Activated CD4-positive, alpha-beta T cell treated with anti-CD3 and anti-CD28 coated beads, Interleukin-2, Interleukin-4, amounts not matched to agents 100 ng/mL and 50 ng/mL, durations not matched to agents 16 hours and 8 hours (primary cell): ENCODE data around the gene RASGRP3.
"Not testable (repeated sequence)": the region's sequence is repeated elsewhere in the genome, so short reads cannot be mapped to it uniquely, and the experiment has no call there.

Experiments used
- DNase-seq: peaks from one replicate; pipeline ENCODE4 v3.0.0-alpha.2; 2020; ENCODE audit warnings: low spot score

The RASGRP3 gene, protein sequence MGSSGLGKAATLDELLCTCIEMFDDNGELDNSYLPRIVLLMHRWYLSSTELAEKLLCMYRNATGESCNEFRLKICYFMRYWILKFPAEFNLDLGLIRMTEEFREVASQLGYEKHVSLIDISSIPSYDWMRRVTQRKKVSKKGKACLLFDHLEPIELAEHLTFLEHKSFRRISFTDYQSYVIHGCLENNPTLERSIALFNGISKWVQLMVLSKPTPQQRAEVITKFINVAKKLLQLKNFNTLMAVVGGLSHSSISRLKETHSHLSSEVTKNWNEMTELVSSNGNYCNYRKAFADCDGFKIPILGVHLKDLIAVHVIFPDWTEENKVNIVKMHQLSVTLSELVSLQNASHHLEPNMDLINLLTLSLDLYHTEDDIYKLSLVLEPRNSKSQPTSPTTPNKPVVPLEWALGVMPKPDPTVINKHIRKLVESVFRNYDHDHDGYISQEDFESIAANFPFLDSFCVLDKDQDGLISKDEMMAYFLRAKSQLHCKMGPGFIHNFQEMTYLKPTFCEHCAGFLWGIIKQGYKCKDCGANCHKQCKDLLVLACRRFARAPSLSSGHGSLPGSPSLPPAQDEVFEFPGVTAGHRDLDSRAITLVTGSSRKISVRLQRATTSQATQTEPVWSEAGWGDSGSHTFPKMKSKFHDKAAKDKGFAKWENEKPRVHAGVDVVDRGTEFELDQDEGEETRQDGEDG

DNA sequence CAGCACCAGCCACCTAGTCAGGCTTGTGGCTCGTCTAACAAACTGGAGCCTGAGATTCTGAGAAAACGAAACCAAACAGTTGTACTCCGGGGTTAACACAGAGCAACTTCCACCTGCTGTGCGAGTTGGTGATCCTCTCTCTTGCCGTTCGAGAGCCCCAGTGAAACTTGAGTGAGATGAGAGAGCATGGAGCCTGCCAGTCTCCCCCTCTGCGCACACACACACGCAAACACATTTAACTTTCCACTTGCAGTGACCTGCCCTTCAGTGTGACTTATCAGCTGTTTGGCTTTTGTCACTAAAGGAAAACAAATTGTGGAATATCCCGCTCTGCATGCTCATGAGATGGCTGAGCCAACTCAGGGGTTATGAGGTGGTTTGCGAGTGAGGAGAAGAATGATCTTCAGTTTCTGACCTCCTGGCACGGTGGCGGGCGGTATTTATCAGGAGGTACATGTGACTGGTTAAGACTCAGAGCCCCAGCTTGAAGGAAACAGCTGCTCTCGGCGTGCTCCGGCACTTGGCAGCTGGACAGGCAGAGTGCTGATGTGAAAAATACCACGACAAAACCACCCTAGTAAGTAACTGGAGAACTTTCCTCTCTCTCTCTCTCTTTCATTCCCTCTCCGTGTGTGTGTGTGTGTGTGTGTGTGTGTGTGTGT lies at the start of gene RASGRP3:
RASGRP3 (plus strand) TSS at position 519 of the 662 bp plus-strand sequence. CDS start 38,488 bp downstream, outside the sequence.
- peak; percentile 76 for DNase-seq

DNA sequence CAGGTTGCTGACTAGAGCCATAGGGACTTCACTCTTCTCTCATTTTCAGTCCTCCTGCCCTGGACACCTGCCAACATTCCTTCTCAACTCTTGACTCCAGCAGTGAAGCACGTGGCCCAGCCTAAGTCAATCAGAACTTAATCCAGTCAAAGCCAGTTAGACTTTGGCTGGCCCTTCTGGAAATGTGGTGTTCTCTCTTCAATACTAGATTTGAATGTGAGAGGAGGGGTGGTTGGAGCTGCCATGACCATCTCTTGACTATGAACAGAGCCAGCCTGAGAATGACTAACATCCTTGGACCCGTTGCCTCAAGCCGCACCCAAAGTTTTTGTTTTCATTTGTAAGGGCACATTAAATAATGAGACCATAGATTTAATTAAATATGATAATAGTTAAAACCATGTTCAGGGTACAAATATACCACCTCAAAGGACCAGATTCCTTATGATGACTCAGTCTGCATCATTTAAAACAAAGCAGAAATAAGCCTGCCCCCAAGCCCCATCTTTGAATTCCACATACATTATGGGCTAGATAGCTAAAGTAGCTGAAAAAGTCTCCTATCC lies 49.7 kb upstream of the RASGRP3 start:
- DNase-seq: no peak

DNA sequence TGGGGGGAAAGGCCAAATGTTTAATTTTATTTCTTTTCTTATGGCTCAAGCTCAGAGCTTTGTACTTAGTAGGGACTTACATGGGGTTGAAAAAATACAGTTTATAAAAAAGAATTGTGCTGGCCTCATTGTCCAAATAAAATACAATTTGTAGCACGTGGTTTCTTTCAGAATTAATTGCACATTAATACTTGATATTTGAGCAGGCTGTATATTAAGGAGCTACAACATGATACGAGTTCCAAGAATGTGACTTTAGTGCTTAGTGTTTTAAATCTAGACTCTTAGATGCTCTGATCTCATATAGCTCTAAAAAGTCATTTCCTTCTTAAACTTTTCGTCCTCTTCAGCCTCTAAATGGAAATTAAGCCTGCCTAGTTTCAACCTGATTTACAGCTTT lies 46.4 kb upstream of the RASGRP3 start:
- DNase-seq: no peak

DNA sequence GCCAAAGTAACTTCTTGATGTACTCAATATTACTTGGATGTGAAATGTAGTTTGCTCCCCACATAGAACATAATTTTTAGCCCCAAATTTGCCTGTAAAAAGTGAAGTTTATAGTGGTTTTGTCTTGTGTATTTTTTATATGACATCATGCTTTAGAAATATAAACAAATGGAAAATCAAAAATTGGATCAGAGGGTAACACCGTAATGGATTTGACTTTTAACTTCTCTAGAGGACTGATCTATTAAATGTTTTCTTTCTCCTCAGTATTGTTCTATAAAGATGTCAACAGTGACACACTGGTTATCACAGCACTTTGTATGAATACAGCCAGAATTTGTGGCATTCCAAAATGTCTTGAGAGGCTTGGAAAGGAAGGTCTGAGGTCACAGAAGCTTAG lies 45.6 kb upstream of the RASGRP3 start:
- no peak for DNase-seq

DNA sequence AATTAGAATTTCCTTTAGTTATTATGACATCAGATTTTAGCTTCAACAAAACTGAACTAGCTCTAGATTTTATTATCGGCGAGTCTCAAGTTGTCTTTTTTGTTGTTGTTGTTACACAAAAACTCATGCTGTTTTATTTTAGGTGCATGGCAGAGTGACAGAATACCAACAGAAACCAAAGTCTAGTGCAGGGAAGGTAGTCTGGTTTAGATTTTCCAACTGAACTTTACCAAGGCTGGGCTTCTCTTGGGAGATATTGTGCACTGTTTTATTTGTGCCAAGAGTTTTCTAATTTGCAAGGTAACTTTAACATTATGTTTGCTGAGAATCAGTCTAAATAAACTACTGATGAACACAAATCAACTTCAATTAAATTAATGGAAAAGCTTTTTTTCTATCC lies 43.6 kb upstream of the RASGRP3 start:
- no peak for DNase-seq

DNA sequence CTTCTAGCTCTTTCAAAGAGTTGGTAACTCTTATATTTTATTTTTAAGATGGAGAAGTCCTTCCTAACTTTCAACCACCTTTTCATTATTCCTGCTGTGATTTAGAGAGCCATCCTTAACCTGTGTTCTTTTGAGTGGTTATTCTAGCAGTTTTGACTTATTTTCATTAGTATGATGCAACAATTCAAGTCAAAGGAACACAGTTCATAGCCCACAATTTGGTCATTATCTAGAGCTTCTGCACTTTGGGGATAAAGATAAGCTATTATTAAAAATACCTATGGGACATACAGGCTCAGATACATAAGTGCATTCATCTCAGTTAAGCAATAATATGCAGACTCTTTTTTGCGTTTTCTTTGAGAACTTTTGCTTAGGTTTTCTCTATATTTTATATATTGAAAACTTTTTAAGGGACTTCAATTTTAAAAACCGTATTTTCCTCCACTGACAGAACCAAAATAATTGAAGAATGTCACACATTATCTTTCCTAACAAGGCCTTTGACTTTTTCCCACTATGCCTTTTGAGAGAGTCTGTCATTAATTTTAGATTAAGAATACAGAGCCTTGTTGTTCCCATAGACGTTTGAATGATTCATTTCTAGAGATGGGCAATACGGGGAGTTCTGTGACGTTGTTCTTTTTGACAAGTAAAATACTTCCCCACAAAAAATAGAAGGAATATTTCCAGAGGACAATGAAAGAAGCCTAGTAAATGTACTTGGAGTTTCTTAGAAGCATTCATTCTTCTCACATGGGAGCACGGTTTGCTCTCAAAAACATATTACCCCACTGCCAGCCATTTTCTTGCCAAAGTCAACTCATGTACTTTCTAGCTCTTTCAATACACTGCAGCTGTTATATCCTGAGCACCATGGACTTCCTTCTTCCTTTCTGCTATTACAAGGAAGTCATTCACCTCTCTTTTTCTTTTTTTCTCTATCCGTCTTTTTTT lies 42.9 kb upstream of the RASGRP3 start:
- no peak for DNase-seq

DNA sequence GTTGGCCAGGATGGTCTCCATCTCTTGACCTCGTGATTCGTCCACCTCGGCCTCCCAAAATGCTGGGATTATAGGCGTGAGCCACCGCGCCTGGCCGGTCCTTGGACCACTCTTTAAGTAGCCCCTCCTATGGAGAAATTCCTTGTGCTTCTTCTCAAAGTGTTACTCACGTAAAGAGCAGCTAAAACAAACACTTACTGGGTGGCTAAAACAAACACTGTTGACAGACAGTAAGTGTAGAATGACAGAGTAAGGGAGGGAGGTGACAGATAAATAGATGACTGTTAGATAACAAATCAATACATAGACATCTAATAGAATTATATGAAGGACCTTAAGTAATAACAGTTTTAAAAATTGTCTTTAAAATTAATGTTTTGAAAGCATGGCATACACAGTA lies 40.9 kb upstream of the RASGRP3 start:
- no peak for DNase-seq

DNA sequence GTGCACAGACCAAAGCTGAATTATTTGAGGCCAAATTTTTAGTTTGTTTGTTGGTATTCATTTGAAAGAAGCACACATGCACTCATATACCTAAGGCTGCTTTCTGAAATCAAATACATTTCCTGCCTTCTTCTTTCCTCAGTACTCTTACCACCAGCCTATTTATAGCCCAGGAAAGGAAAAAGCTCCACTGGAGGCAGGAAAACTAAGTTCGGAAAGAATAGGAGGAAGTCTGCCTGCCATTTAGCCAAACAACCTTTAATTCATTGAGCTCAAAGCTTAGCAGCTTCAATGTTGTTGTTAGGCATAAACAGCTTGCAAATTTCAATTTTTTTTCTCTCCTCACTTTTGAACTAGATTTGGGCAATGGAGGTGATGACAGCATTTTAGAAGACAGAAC lies 40.4 kb upstream of the RASGRP3 start:
- no peak for DNase-seq

DNA sequence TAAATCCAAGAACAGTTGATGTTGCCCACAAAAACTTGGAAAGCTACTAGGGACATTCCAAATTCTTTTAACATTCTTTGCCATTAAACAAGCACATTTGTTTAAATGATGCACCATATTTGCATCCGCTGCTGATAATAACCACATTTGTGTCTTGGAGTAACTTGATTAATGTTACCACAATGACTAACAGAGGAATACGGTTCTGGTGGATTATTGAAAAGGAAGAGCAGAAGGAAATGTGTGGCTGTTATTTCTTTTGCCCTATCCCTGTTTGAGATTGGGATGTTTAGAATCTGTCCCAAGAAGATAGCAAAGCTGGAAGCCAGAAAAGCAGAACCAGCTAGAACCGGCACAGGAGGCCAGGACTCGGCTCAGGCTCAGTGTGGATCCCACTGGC lies 39.2 kb upstream of the RASGRP3 start:
- DNase-seq: no peak

DNA sequence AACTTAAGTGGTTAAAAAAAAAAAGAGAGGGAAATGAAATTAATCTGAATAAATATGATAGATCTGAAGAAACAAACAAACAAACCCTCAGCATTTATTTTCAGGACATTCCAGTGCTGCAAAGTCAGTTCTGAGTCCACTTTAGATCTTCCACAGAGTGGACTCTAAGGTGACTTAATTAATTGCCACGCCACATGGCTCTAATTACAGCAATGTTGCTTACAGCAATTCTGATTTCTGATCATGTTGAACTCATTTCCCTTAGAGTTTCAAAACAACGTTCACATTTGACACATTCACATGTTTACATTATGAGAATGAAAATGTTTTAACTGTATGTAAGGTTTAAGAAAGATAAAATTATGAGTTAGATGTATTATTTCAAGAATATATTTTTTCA lies 38.6 kb upstream of the RASGRP3 start:
- DNase-seq: no peak

DNA sequence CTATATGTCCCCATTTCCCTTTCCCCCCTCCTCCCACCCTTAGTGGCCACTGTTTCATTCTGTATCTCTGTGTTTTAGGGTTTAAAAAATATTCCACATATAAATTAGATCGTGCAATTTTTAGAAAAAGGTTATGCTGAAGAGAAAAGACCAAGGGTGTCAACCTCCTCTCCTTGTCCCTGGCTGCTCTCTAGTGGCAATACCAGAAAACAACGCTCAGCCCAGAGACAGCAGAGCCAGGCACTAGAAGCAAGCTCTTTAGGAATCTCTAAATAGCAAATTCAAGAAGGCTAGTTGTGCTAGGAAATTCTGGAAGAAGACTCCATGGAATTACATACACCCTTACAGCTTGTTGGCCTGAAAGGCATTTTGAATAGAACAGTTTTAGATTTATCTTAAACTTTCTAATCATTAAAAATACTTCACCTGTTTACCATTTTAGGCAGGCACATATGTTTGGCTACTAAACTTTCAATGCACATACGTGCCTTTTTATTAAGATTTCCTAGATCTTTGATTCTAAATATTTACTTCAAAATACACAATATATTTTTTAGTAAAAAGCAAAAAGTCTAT lies 35.1 kb upstream of the RASGRP3 start:
- peak; percentile 43 for DNase-seq

DNA sequence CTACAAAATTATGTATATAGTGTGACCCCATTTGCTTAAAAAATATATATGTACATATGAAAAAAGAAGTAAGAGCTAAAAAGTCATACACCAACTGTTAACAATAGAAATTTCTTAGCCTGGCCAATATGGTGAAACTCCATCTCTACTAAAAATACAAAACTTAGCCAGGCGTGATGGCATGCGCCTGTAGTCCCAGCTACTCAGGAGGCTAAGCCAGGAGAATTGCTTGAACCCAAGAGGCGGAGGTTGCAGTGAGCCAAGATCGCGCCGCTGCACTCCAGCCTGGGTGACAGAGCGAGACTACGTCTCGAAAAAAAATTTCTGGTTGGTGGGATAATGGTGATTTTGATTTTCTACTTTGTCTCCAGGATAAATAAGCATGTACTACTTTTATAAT lies 34.4 kb upstream of the RASGRP3 start:
- not testable (repeated sequence) for DNase-seq

DNA sequence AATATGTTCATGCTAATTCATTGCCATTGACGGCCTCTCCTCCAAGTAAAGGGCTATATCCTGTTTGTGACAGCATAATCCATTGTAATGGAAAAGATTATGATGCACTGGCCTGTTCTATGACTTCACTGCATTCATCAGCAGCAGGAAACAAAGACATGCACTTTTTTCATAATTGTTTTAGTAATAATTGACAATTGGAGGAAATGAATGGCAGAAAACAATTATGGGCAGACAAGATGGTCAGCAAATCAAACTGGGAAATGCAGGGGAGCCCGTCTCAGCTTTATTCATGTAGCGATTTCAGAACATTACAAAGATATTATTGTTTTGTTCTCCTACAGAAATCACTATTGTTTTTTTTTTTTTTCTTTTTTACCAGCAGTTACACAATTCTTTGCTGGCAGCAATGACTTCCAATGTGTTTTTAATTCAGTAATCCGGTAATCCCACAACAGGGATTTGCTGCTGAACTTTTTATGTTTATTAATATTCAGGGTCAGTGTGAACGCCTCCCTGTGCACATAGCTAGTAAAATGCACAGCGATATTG lies 33.8 kb upstream of the RASGRP3 start:
- DNase-seq: no peak

DNA sequence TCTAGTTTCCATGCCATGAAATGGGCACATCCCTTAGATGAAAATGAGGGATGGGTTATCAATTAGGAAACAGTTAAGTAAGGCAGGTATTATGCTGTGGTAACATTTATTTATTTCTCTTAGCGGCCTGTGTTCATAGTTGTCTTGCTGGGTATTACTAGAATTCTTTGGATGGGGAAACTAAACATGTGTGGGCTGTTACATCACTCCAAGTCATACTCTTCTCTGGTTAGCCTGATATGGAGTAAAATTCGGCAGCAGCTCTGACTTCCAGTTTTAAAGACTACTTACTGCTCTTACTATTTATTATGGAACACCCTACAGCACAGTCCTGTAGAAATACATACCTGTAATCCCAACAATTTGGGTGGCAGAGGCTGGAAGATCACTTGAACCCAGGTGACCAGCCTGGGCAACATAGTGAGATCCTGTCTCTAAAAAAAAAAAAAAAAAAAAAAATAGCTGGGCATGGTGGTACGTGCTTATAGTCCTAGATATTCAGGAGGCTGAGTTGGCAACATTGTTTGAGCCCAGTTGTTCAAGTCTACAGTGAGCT lies 33.1 kb upstream of the RASGRP3 start:
- no peak for DNase-seq

DNA sequence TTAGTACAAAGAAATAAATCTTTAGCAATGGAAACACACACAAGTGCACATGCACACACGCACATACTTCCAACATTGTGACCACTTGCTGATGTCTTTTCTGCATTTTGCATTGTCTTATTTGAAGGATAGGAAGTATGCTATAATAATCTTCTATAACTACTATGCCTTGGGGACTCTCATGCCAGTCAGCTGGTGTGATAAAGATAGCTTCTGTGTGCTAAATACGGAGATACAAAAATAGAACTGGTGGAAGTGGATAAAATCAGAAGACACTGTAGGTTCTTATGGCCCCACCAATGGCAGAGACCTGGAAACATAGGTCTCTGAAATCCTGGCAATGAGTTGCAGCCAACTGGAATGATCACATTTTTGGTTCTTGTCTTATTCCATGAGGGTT lies 31.5 kb upstream of the RASGRP3 start:
- no peak for DNase-seq

DNA sequence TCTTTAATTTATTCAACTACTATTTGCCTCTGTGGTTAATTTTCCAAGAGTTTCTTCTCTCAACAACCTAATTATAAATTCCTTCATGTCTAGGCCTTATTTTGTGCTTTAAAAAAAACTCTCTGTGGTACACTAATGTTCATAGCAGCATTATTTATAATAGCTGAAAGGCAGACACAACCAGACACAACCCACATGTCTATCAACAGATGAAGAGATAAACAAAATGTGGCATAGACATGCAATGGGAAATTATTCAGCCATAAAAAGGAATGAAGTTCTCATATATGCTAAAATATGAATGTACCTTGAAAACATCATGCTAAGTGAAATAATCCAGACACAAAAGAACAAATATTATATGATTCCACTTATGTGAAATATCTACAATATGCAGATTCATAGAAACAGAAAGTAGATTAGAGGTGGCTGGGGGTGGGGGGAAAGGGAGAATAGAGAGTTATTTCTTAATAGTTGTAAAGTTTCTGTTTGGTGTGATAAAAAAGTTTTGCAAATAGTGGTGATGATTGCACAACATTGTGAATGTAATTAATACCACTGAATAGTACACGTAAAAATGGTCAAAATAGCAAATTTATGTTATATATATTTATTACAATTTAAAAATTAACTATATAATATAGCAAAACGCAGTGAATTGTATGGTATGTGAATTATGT lies 28.1 kb upstream of the RASGRP3 start:
- no peak for DNase-seq

DNA sequence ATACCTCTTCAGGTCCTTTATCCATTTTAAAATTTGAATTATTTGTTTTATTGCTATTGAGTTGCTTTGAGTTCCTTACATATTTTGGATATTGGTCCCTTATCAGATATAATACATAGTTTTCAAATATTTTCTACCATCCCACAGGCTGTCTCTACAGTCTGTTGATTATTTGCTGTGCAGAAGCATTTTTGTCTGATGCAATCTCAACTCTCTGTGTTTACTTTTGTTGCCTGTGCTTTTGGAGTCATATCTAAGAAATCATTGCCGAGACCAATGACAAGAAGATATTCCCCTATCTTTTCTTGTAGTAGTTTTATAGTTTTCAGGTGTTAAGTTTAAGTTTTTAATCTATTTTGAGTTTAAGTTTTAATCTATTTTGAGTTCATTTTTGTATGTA lies 25.2 kb upstream of the RASGRP3 start:
- DNase-seq: no peak

DNA sequence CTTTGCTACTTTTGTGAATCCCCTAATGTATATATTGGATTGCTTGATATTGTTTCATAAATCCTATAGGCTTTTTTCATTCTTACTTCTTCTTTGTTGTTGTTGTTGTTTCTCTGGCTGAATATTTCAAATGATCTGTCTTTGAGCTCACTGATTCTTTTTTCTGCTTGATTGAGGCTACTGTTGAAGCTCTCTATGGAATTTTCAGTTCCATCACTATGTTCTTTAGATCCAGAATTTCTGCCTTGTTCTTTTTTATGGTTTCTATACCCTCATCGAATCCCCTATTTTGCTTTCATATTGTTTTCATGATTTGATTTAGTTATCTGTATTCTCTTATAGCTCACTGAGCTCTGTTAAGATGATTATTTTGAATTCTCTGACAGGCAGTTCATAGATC lies 24.6 kb upstream of the RASGRP3 start:
- DNase-seq: no peak

DNA sequence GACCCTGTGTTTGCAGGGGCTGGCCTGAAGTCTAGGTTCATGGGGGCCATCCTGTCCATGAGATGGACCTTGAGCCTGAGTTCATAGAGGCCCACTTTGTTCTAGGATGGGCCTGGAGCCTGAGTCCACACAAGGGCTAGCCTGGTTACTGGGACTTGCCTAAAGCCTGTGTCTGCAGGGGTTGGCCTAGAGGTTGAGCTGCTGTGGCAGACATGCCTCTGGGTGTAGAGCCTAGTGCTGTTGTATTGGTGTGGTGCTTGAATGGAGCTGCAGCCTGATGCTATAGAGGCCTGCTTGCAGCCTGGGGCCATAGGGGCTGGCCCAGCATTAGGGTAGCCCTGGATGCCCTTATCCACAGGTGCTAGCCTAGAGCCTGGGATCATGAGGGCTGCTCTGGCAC lies 23.9 kb upstream of the RASGRP3 start:
- no peak for DNase-seq

DNA sequence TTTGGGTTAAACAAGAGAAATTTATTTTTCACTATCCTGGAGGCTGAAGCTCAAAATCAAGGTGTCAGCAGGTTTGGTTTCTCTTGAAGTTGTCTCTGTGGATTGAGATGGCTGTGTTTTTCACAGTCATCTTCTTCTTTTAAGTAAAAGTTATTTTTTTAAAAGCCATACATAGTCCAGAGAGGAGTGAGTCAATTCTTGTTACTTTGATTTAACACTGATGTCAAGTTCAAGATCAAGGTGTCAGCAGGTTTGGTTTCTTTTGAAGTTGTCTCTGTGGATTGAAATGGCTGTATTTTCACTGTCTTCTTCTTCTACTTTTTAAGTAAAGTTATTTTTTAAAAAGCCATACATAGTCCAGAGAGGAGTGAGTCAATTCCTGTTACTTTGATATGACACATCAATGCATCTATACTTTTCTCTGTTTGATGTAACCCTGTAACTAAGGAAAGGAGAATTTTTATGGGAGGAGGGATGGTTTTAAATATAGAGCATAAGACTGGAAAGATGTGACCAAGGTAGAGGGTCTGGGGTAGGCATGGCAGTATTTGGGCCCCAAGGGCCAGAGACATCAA lies 22.5 kb upstream of the RASGRP3 start:
- DNase-seq: no peak
